GM18502 (cell line): ENCODE data around the gene IRF5.

Experiments
- ATAC-seq: cut with Tn5 transposase; IDR thresholded peaks from one replicate; pipeline ENCODE4 v1.9.1; 2021; ENCODE audit warnings: mild to moderate bottlenecking; ENCODE audit not compliant: unreplicated experiment, poor library complexity

The IRF5 gene

GRCh38 chr7:128919881-128920799 lies 17.6 kb upstream of the IRF5 start:
- ATAC-seq, result no peak

- no peak for ATAC-seq
Measured at GRCh38 chr7:128920913-128921582, 16.7 kb upstream of the IRF5 start.

- no peak for ATAC-seq
Measured at GRCh38 chr7:128921866-128922440, 15.8 kb upstream of the IRF5 start.

GRCh38 chr7:128922496-128923410 lies 15.0 kb upstream of the IRF5 start:
- ATAC-seq, result no peak

- no peak for ATAC-seq
Measured at GRCh38 chr7:128923411-128923800, 14.3 kb upstream of the IRF5 start.

- no peak for ATAC-seq
Measured at GRCh38 chr7:128924707-128925588, 12.8 kb upstream of the IRF5 start.

- ATAC-seq, result no peak
Measured at GRCh38 chr7:128928159-128928813, 9.4 kb upstream of the IRF5 start.

GRCh38 chr7:128928882-128929788 lies 8.6 kb upstream of the IRF5 start:
- no peak for ATAC-seq

- ATAC-seq, result no peak
Measured at GRCh38 chr7:128931190-128931798, 6.4 kb upstream of the IRF5 start.

- ATAC-seq, result no peak
Measured at GRCh38 chr7:128931965-128932861, 5.5 kb upstream of the IRF5 start.

- no peak for ATAC-seq
Measured at GRCh38 chr7:128932862-128933179, 4.9 kb upstream of the IRF5 start.

- peak; percentile 41 for ATAC-seq
Measured at GRCh38 chr7:128933180-128933891, 4.4 kb upstream of the IRF5 start.

- ATAC-seq, result peak; percentile 51
Measured at GRCh38 chr7:128934361-128935341, 3.1 kb upstream of the IRF5 start.

- ATAC-seq, result no peak
Measured at GRCh38 chr7:128935342-128935730, 2.4 kb upstream of the IRF5 start.

GRCh38 chr7:128936798-128937197 lies 929 bp upstream of the IRF5 start:
- ATAC-seq, result no peak
